ENCODE data around the gene APOO. TPM values are rescaled to one million over a fixed set of nuclear protein-coding genes. Genes with fewer than 3 reads are reported as not detected.

APOO gene
- total RNA-seq, 4 donors from 2014 or later, result 2.4 to 7.2 (median 5.3) TPM

DNA sequence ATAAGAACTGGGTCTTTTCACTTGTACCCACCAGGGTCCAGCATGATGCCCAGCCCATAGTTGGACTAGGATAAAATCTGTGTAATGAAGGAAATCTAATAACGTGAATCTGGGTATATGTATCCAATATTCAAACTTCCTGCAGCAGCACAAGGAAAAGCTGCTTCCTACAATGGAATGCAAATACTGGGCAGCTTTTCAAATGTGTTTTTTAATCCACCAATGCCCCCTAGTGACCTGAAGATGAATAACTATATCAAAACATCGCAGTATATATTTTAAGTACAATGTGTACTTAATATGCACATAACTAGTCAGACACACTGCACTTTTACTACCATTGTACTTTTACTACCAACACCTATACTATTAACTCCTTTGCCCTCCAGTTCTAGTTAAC, 5.3 kb downstream of the APOO start:
- TF ChIP-seq, protein P1, sequence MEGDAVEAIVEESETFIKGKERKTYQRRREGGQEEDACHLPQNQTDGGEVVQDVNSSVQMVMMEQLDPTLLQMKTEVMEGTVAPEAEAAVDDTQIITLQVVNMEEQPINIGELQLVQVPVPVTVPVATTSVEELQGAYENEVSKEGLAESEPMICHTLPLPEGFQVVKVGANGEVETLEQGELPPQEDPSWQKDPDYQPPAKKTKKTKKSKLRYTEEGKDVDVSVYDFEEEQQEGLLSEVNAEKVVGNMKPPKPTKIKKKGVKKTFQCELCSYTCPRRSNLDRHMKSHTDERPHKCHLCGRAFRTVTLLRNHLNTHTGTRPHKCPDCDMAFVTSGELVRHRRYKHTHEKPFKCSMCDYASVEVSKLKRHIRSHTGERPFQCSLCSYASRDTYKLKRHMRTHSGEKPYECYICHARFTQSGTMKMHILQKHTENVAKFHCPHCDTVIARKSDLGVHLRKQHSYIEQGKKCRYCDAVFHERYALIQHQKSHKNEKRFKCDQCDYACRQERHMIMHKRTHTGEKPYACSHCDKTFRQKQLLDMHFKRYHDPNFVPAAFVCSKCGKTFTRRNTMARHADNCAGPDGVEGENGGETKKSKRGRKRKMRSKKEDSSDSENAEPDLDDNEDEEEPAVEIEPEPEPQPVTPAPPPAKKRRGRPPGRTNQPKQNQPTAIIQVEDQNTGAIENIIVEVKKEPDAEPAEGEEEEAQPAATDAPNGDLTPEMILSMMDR (IDR thresholded peaks at IDR 0.05; ENCODE audit: low read depth), result no peak

DNA sequence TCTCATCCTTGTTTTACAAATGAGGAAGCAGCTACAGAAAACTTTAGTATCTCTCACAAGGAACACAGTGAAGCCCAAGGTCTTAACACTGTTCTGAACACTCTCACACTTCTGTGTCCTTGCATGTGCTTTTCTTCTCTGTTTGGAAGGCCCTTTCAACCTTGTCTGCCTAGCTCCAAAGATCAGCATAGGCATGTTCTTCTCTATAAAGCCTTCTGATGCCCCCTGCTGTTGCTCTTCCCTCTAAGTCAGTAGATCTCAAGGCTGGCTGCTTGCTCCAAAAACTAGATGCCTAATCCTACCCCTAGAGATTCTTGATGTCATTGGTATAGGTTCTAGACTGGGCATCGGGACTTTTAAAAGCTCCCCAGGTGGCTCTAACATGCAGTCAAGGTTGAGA, 5.9 kb downstream of the APOO start:
- TF ChIP-seq, protein P1 (IDR thresholded peaks at IDR 0.05; ENCODE audit: low read depth), result no peak

DNA sequence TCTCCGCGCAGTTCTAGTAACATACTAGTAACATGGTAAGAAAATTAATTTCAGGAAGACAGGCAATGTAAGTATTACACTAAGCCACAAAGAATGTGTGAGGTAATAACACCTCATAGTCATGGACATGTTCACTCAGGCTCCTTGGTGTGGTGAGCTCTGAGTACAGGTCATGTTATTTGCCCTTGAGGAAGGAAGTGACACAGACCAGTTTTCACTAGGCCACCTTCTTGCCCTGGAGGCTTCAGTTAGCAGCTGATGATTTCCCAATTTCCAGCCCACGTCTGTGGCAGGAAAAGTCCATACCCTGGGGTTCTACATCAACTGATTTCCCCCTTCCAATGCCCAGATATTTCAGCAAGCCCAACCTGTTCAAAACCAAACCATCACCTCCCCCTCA, 6.7 kb downstream of the APOO start:
- TF ChIP-seq, protein P1 (IDR thresholded peaks at IDR 0.05; ENCODE audit: low read depth), result no peak

DNA sequence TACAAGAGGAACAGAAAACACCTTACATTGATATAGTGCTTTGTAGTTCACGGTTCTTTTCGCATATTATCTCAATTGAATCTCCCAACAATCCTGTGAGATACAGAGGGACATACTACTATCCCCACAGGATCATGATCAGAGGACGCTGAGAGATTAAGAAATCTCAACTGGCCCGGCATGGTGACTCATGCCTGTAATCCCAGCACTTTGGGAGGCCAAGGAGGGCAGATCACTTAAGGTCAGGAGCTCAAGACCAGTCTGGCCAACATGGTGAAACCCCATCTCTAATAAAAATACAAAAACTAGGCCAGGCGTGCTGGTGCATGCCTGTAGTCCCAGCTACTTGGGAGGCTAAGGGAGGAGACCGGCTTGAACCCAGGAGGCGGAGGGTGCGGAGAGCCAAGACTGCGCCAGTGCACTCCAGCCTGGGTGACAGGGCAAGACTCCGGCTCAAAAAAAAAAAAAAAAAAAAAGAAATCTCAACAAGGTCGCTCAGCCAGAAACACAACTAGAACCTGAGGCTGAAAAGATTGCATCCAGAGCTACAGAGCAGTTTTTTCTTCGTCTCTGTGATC, 7.4 kb downstream of the APOO start:
- TF ChIP-seq, protein P1 (IDR thresholded peaks at IDR 0.05; ENCODE audit: low read depth), result no peak

DNA sequence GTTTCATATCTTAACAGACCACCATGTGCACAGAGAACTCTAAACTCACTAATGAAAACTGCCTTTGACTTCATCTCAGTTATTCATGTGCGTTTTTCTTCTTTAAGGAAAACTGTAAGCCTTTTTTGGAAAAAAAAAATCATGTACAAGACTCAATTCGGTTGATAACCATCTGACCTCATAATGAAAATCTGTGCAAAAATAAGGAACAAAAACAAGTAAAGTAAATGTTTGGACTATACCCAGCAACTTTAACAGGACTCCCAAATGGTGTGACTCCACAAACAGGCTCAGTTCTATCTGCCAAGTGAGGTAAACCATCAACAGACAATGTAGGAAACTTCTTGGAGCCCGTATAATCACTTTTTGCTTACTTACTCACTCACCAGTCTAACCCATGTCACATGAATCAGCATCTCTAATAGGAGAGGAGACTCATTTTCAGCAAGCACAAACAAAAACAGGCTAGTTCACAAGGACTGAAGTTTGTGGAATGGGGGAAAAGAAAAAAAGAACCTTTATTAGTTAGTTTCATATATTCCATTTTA, 9.3 kb downstream of the APOO start:
- TF ChIP-seq, protein P1 (IDR thresholded peaks at IDR 0.05; ENCODE audit: low read depth), result no peak

DNA sequence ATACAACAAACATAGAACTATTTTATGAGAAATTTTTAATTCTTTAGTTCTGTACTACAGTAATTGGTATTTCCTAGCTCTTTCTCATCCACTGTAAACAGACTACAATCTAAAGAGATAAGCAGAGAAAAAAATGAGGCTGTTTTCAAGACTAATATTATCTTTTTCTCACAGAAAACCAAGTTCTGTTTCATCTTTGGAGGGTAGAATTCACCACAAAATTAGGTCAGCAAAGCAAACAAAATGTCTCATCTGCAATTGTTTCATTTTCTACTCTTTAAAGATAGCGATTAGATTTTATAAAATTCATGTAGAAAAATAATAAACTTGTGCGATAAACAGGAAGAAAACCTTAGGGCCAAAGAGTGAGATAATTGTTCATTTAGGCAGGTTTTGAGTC, 10.8 kb downstream of the APOO start:
- TF ChIP-seq, protein P1 (IDR thresholded peaks at IDR 0.05; ENCODE audit: low read depth), result no peak

DNA sequence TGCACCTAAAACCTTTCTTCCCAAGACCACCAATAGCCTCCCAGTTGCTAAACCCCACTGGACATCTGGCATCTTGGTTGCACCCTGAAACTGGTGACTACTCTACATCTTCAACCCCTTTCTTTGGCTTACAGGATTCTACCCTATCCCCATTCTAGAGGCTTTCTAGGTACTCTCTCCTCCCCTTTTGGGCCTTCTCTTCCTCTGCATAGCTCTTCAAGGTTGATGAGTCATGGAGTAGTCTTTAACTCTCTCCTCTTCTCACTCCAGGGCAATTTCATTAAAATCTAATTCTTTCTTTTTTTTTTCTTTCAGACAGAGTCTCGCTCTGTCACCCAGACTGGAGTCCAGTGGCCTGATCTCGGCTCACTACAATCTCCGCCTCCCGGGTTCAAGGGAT, 16.8 kb downstream of the APOO start:
- TF ChIP-seq, protein P1 (IDR thresholded peaks at IDR 0.05; ENCODE audit: low read depth), result no peak
